ENCODE data around the gene RSPH6A.

GRCh38 chr19:45785097-45785496 lies 30.0 kb downstream of the RSPH6A start:
- no peak for TF ChIP-seq POLR2A (IDR thresholded peaks at IDR 0.05)
- TF ChIP-seq, protein P1, sequence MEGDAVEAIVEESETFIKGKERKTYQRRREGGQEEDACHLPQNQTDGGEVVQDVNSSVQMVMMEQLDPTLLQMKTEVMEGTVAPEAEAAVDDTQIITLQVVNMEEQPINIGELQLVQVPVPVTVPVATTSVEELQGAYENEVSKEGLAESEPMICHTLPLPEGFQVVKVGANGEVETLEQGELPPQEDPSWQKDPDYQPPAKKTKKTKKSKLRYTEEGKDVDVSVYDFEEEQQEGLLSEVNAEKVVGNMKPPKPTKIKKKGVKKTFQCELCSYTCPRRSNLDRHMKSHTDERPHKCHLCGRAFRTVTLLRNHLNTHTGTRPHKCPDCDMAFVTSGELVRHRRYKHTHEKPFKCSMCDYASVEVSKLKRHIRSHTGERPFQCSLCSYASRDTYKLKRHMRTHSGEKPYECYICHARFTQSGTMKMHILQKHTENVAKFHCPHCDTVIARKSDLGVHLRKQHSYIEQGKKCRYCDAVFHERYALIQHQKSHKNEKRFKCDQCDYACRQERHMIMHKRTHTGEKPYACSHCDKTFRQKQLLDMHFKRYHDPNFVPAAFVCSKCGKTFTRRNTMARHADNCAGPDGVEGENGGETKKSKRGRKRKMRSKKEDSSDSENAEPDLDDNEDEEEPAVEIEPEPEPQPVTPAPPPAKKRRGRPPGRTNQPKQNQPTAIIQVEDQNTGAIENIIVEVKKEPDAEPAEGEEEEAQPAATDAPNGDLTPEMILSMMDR (IDR thresholded peaks at IDR 0.05), result no peak
